GM12878 (cell line): Measurements from ENCODE around the gene OTOS. TPM values are rescaled to one million over a fixed set of nuclear protein-coding genes. Genes with fewer than 3 reads are reported as not detected.

Source experiments
- ATAC-seq: fragments of 200-7000 bp; cut with Tn5 transposase; 3 replicates; pipeline ENCODE4 v1.9.1; 2020; ENCODE audit warnings: mild to moderate bottlenecking, moderate library complexity
- BruUV-seq: library from RNA; stranded (reverse); fragments of 400-500 nt; replicated peaks from 2 replicates; lab custom pipeline; 2021; lab: Mats Ljungman, UMichigan
- CTCF ChIA-PET: fragments of 300-600 bp; sonication (Branson Sonifier 250); formaldehyde crosslinking; extraction: SDS; loops from one replicate; lab custom pipeline; 2021; ENCODE audit warnings: inconsistent platforms; lab: Yijun Ruan, JAX
- POLR2A ChIA-PET: fragments of 350-600 bp; formaldehyde crosslinking; extraction: SDS; loops from one replicate; lab custom pipeline; 2021; ENCODE audit warnings: inconsistent platforms; lab: Charles Lee
- RAD21 ChIA-PET: fragments of 300-600 bp; sonication (Branson Sonifier 250); formaldehyde crosslinking; loops from one replicate; lab custom pipeline; 2023; ENCODE audit warnings: antibody characterized with exemption; ENCODE audit not compliant: unreplicated experiment; lab: Charles Lee
- SMC1A ChIA-PET: fragments of 300-600 bp; sonication (Branson Sonifier 250); formaldehyde crosslinking; loops from one replicate; lab custom pipeline; 2023; ENCODE audit not compliant: unreplicated experiment, uncharacterized antibody; lab: Charles Lee
- DNase-seq: peaks from one replicate; pipeline ENCODE4 v3.0.0-alpha.2; 2011; ENCODE audit warnings: low read depth, low spot score
- FAIRE-seq: peaks from 3 replicates; lab custom pipeline; 2011; peaks lifted over from hg19 to GRCh38; lab: Jason Lieb, UNC
- H2AFZ ChIP-seq: 2 replicates; pipeline ENCODE4 v1.6.0; 2011; ENCODE audit warnings: low read depth, low read length, control low read depth; ENCODE audit not compliant: control insufficient read depth
- H3K27ac ChIP-seq: 2 replicates; pipeline ENCODE4 v1.5.1; 2011; ENCODE audit warnings: control low read depth; ENCODE audit not compliant: control insufficient read depth, insufficient read depth
- H3K27me3 ChIP-seq, 2 experiments: replicated peaks in 1 of 2; 2 replicates each; pipeline versions ENCODE4 v1.6.0 to v1.6.1; 2011; ENCODE audit warnings: low read length in 1 of 2; ENCODE audit not compliant: control insufficient read depth in 2 of 2, insufficient read depth in 2 of 2
- H3K36me3 ChIP-seq, 2 experiments: 2 replicates each; pipeline ENCODE4 v1.5.1; 2011; ENCODE audit warnings: low read length in 1 of 2; ENCODE audit not compliant: control insufficient read depth in 2 of 2, insufficient read depth in 2 of 2
- H3K4me1 ChIP-seq: 2 replicates; pipeline ENCODE4 v1.6.1; 2011; ENCODE audit warnings: mild to moderate bottlenecking, low read length, moderate library complexity, mixed read lengths; ENCODE audit not compliant: control insufficient read depth, insufficient read depth
- H3K4me2 ChIP-seq: 2 replicates; pipeline ENCODE4 v1.6.0; 2011; ENCODE audit warnings: control low read depth; ENCODE audit not compliant: control insufficient read depth, insufficient read depth
- H3K4me3 ChIP-seq: fragments of 200-600 bp; sonication (generic); 2 replicates; pipeline ENCODE4 v1.5.1; 2016
- H3K79me2 ChIP-seq: 2 replicates; pipeline ENCODE4 v1.6.0; 2011; ENCODE audit warnings: low read length; ENCODE audit not compliant: control insufficient read depth, insufficient read depth
- H3K9ac ChIP-seq: 2 replicates; pipeline ENCODE4 v1.8.0; 2011; ENCODE audit warnings: low read length, control low read depth, mixed read lengths; ENCODE audit not compliant: control insufficient read depth, insufficient read depth
- H3K9me3 ChIP-seq: replicated peaks from 3 replicates; pipeline ENCODE4 v1.5.1; 2011; ENCODE audit warnings: mild to moderate bottlenecking, low read length; ENCODE audit not compliant: control insufficient read depth, insufficient read depth
- H4K20me1 ChIP-seq: 2 replicates; pipeline ENCODE4 v1.6.0; 2011; ENCODE audit not compliant: control insufficient read depth, insufficient read depth
- E2F8 ChIP-seq: fragments of 450-650 bp; IDR thresholded peaks from 2 replicates; pipeline ENCODE4 v1.6.1; 2018; ENCODE audit warnings: mild to moderate bottlenecking, low read depth, moderate library complexity; ENCODE audit not compliant: partially characterized antibody
- EED ChIP-seq: sonication (generic); IDR thresholded peaks from 2 replicates; pipeline ENCODE4 v1.6.1; 2016; ENCODE audit warnings: antibody characterized with exemption, low read depth
- MAX ChIP-seq: IDR thresholded peaks from 2 replicates; pipeline ENCODE4 v1.6.1; 2012; ENCODE audit warnings: low read depth, low read length, improper control_type of control experiment
- PBX3 ChIP-seq: IDR thresholded peaks from 2 replicates; pipeline ENCODE4 v1.6.1; 2011; ENCODE audit warnings: mild to moderate bottlenecking, low read depth, low read length, moderate library complexity; ENCODE audit not compliant: insufficient replicate concordance
- SIX5 ChIP-seq: IDR thresholded peaks from 2 replicates; pipeline ENCODE4 v1.6.1; 2011; ENCODE audit warnings: mild to moderate bottlenecking, low read depth, low read length, moderate library complexity; ENCODE audit not compliant: severe bottlenecking
- SP1 ChIP-seq: IDR thresholded peaks from one replicate; pipeline ENCODE4 v1.6.1; 2011; ENCODE audit warnings: low read depth, low read length
- ZBTB40 ChIP-seq: fragments of 450-650 bp; IDR thresholded peaks from 2 replicates; pipeline ENCODE4 v1.6.1; 2016; ENCODE audit warnings: mild to moderate bottlenecking, moderate library complexity, borderline replicate concordance
- ZNF207 ChIP-seq: fragments of 450-650 bp; IDR thresholded peaks from 2 replicates; pipeline ENCODE4 v1.6.1; 2014; ENCODE audit warnings: antibody characterized with exemption, mild to moderate bottlenecking, borderline replicate concordance
- ZNF24 ChIP-seq: fragments of 450-650 bp; IDR thresholded peaks from 2 replicates; pipeline ENCODE4 v1.6.1; 2017; ENCODE audit warnings: antibody characterized with exemption, mild to moderate bottlenecking
- WGBS: methylation state at CpG from one replicate; pipeline ENCODE4 v1.1.6; 2016; ENCODE audit warnings: low lambda C conversion rate; ENCODE audit not compliant: insufficient replicate concordance, insufficient coverage; ENCODE audit errors: missing lambda C conversion rate; 5-methylcytosine and 5-hydroxymethylcytosine counted together
- in situ Hi-C: fragments of 300-500 bp; cut with MboI; formaldehyde crosslinking; loops from 9 replicates; pipeline ENCODE4 v1.14.3; 2018; ENCODE audit warnings: mixed read lengths
- intact Hi-C: fragments of 100-400 bp; cut with micrococcal nuclease; formaldehyde crosslinking; loops from one replicate; pipeline ENCODE4 v1.14.2; 2022; ENCODE audit not compliant: unreplicated experiment
- polyA plus RNA-seq, 11 experiments: library from polyadenylated mRNA; depleted of rRNA in 4 of 11; unstranded in 6 of 11; stranded (reverse) in 5 of 11; fragments of >200 nt; fragmentation: Nextera tagmentation in 4 of 11; fragmentation: Illumina TruSeq in 1 of 11; extraction: Ambion mirVana in 4 of 11; extraction: Trizol in 1 of 11; gene quantifications; 1 replicate in 1 of 11; 2 replicates in 10 of 11; pipeline versions ENCODE4 v1.2.1 to v1.2.3, GENCODE V29; 2011 to 2016; ENCODE audit warnings: inconsistent platforms in 2 of 11, missing spikeins in 2 of 11, low read depth in 1 of 11
- total RNA-seq, 4 experiments: library from RNA; depleted of rRNA in 3 of 4; stranded (reverse); fragments of >200 nt in 3 of 4; fragmentation: Illumina TruSeq in 1 of 4; extraction: Trizol in 1 of 4; gene quantifications; 2 replicates each; pipeline versions ENCODE4 v1.2.1 to v1.2.3, GENCODE V29; 2013 to 2021

The OTOS gene
- total and polyA plus RNA-seq, 10 of the 15 experiments (the other 5 are each of a cell fraction or from before 2014, with no cell fraction given): not detected

GRCh38 chr2:240166191-240166590 lies 25.7 kb upstream of the OTOS start:
- intact Hi-C loops: no loop called here
- POLR2A ChIA-PET: no interaction called here
- TF ChIP-seq ZNF207: no peak
- in situ Hi-C loops: no loop called here
- no peaks in the 10 kb centered on the region for H3K4me1 ChIP-seq
- no peak overlapping the region for H3K4me2 ChIP-seq
- H3K36me3 ChIP-seq: no peaks in the 10 kb centered on the region
- CTCF ChIA-PET: no interaction called here
- no peaks in the 10 kb centered on the region; the same call in 2 of the 3 replicates for H3K9me3 ChIP-seq
- no TSS peak for BruUV-seq
- 0% methylated on average over 5 of the region's 5 CpGs for WGBS
- no peak overlapping the region for H3K4me3 ChIP-seq
- no peak overlapping the region for H2AFZ ChIP-seq
- no peak overlapping the region for H3K27ac ChIP-seq
- SMC1A ChIA-PET: no interaction called here
- no peak for DNase-seq
- H3K27me3 ChIP-seq: no peaks in the 10 kb centered on the region; a peak in 1 of 4 replicates
- no peak overlapping the region for H3K9ac ChIP-seq
- no peaks in the 10 kb centered on the region for H4K20me1 ChIP-seq
- H3K79me2 ChIP-seq: no peaks in the 10 kb centered on the region
- ATAC-seq: no peak
- RAD21 ChIA-PET: no interaction called here
- no peak for FAIRE-seq

- no peaks in the 10 kb centered on the region; a peak in 1 of 4 replicates for H3K27me3 ChIP-seq
- CTCF ChIA-PET: no interaction called here
- TF ChIP-seq MAX (no peak), SIX5 (no peak), ZBTB40 (no peak), SP1 (no peak), ZNF24 (no peak), E2F8 (no peak), EED (no peak), PBX3 (no peak)
These were observed 25.2 kb upstream of the OTOS start for GRCh38 chr2:240165661-240166060.

More at GRCh38 chr2:240165661-240166060, 25.2 kb upstream of the OTOS start:
- no peaks in the 10 kb centered on the region for H4K20me1 ChIP-seq
- no TSS peak for BruUV-seq
- H2AFZ ChIP-seq: no peak overlapping the region
- H3K79me2 ChIP-seq: no peaks in the 10 kb centered on the region
- no peak overlapping the region for H3K9ac ChIP-seq
- FAIRE-seq (no peak), ATAC-seq (no peak), DNase-seq (no peak)
- H3K27ac ChIP-seq: no peak overlapping the region
- H3K4me3 ChIP-seq: no peak overlapping the region
- H3K9me3 ChIP-seq: no peaks in the 10 kb centered on the region; the same call in 2 of the 3 replicates
- intact Hi-C loops (no loop called here), in situ Hi-C loops (no loop called here)
- WGBS: 0% methylated on average over 4 of the region's 4 CpGs
- POLR2A ChIA-PET: no interaction called here
- H3K4me1 ChIP-seq: no peaks in the 10 kb centered on the region
- SMC1A ChIA-PET: no interaction called here
- no peaks in the 10 kb centered on the region for H3K36me3 ChIP-seq
- RAD21 ChIA-PET: no interaction called here
- H3K4me2 ChIP-seq: no peak overlapping the region
